Peyer's patch (tissue), 4 donors: Measurements from ENCODE around the gene ATP11A.

ENCODE experiments used
- CTCF ChIP-seq, 6 experiments: fragments of 450-650 bp in 4 of 6; fragments of 200-600 bp in 2 of 6; sonication (generic) in 1 of 6; IDR thresholded peaks; one replicate each; pipeline ENCODE4 v1.5.1; 2017 to 2019; ENCODE audit warnings: antibody characterized with exemption in 6 of 6, mild to moderate bottlenecking in 3 of 6, moderate library complexity in 1 of 6
- POLR2A ChIP-seq, 2 donors: fragments of 450-650 bp; IDR thresholded peaks; one replicate each; pipeline ENCODE4 v1.5.1; 2017; ENCODE audit warnings: antibody characterized with exemption in 2 of 2, mild to moderate bottlenecking in 2 of 2, moderate library complexity in 2 of 2

- no peak for TF ChIP-seq CTCF (IDR thresholded peaks at IDR 0.05)
- TF ChIP-seq POLR2A (IDR thresholded peaks at IDR 0.05) = no peak
These were observed 135.2 kb downstream of the ATP11A start for GRCh38 chr13:112825071-112825470.
